Stimulated activated memory B cell treated with anti-CD40 and anti-IgM and Interleukin-4, amounts not matched to agents 10 μg/mL and 1 μg/mL and 100 μg/mL, for 72 hours (primary cell): ENCODE results near the gene ADAMTS8.

Source experiments
- ATAC-seq: fragments of 150-1000 bp; cut with Tn5 transposase; 2 replicates; pipeline ENCODE4 v1.10.0; 2021
- H3K27ac Mint-ChIP-seq: one replicate; pipeline ENCODE4 v1.8.0; 2022; ENCODE audit warnings: mild to moderate bottlenecking, mixed read lengths
- H3K27me3 Mint-ChIP-seq: one replicate; pipeline ENCODE4 v1.8.0; 2022; ENCODE audit warnings: mixed read lengths
- H3K36me3 Mint-ChIP-seq: one replicate; pipeline ENCODE4 v1.8.0; 2022; ENCODE audit warnings: mixed read lengths
- H3K4me1 Mint-ChIP-seq: one replicate; pipeline ENCODE4 v1.8.0; 2022; ENCODE audit warnings: mixed read lengths
- H3K4me3 Mint-ChIP-seq: one replicate; pipeline ENCODE4 v1.8.0; 2022; ENCODE audit warnings: mild to moderate bottlenecking, moderate library complexity, mixed read lengths
- H3K9me3 Mint-ChIP-seq: one replicate; pipeline ENCODE4 v1.8.0; 2022; ENCODE audit warnings: mixed read lengths

ADAMTS8 gene

GRCh38 chr11:130428316-130429119 is at the start of gene ADAMTS8:
Gene ADAMTS8, minus strand, starts transcription at chr11:130428609. Its CDS starts 323 bp downstream, at chr11:130428286.
- no peak within 1 kb of the TSS for H3K27ac Mint-ChIP-seq
- H3K9me3 Mint-ChIP-seq = no peaks in the 10 kb centered on the region
- ATAC-seq = no peak
- H3K27me3 Mint-ChIP-seq = peaks cover 70% of the 10 kb centered on the region
- H3K4me3 Mint-ChIP-seq = peak within 1 kb of the TSS; percentile 68
- no peaks in the 10 kb centered on the region for H3K36me3 Mint-ChIP-seq
- peaks cover 25% of the 10 kb centered on the region for H3K4me1 Mint-ChIP-seq

DNA sequence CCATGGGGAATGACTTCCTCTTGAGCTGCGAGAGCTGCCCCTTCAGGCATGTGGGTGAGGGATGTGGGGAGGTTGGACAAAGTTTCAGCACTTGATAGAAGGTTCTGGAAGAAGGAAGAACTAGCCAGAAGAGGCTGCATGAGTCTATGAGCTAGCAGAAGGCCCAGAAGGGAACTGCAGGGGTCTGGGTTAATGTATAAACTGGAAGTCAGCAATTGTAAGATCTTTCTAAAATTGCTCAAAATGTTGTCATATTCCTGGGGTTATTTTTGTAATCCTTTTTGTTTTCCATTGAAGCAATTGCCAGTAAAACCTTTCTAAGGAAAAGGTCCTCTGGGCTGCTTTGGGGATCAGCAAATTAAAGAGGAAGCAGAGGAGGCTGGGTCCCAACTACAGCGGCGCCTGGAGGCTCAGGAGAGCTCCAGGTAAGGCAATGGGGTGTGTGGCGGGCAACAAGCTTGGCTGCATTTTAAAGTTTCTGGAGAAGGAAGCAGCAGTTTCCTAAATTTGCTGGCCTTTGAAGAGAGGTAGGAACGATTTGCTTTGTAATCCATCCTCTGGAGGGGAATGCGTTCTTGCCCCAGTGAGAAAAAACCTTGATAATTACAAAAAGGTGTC is 49.3 kb upstream of the ADAMTS8 start:
- H3K9me3 Mint-ChIP-seq = no peaks in the 10 kb centered on the region
- ATAC-seq = no peak
- no peak overlapping the region for H3K4me3 Mint-ChIP-seq
- H3K27ac Mint-ChIP-seq = no peak overlapping the region
- no peaks in the 10 kb centered on the region for H3K4me1 Mint-ChIP-seq
- H3K27me3 Mint-ChIP-seq = peaks cover 11% of the 10 kb centered on the region
- no peaks in the 10 kb centered on the region for H3K36me3 Mint-ChIP-seq

DNA sequence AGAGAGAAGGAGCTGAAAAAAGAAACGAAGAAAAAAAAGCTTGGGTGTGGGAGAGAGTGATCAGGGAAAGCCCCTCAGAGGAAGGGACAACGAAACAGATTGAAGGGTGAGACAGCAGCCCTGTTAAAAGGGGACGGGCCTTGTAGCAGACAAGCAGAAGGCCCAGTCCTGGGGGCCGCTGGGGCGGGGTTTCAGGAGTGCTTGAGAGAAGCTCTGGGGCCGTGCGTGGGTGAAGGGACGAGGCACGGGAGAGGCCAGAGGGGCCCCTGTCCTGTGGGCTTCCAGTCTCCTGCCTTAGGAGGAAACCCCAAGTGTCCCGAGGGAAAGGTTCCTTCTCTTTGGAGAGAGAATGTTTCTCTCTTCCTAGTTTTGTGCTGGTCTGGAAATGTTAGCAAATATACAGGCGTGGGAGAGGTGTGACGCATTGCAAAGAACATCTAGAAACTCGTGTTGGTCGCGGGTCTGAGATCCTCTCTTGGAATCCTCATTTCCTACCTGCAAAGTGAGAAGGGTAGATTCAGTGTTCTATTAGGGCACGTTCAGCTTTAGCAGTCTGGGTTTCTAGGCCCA is 48.6 kb upstream of the ADAMTS8 start:
- peaks cover 11% of the 10 kb centered on the region for H3K27me3 Mint-ChIP-seq
- no peak for ATAC-seq
- no peak overlapping the region for H3K27ac Mint-ChIP-seq
- H3K4me1 Mint-ChIP-seq = no peaks in the 10 kb centered on the region
- no peaks in the 10 kb centered on the region for H3K36me3 Mint-ChIP-seq
- H3K4me3 Mint-ChIP-seq = no peak overlapping the region
- no peaks in the 10 kb centered on the region for H3K9me3 Mint-ChIP-seq

- no peaks in the 10 kb centered on the region for H3K9me3 Mint-ChIP-seq
- peaks cover 11% of the 10 kb centered on the region for H3K27me3 Mint-ChIP-seq
- H3K4me3 Mint-ChIP-seq = no peak overlapping the region
- ATAC-seq = no peak
- H3K4me1 Mint-ChIP-seq = no peaks in the 10 kb centered on the region
- H3K36me3 Mint-ChIP-seq = no peaks in the 10 kb centered on the region
- H3K27ac Mint-ChIP-seq = no peak overlapping the region
Observed at GRCh38 chr11:130476200-130476921, 48.0 kb upstream of the ADAMTS8 start.

DNA sequence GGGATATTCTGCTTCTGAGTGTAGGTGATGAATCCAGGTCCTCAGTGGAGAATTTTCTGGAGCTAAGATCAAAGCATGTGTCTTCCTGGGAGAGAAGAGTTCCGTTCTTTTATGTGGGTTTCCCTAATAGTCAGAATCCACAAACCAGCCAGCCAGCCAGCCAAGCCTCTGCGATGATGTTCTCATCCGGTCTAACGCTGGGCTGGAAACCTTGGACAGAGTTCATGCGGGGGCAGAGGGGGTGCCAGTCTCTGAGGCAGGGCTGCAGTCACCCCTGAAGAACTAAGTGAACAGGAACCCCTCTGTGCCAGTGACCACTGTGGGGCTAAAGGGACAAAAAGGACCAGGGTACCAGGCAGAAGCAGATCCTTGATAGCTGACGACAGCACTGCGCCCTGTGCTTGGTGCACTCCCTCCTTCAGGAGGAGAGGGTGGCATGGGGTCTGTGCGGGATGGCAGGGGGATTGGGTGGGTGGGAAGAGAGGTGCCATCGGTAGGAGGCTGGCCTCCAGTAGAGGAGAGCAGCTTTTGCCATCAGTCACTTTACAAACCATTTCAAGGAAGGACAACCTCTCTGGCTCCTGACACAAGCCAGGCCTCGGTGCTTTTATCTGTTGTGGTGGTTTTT is 47.1 kb upstream of the ADAMTS8 start:
- Mint-ChIP-seq H3K36me3 (no peaks in the 10 kb centered on the region), H3K27me3 (peaks cover 11% of the 10 kb centered on the region), H3K27ac (no peak overlapping the region), H3K9me3 (no peaks in the 10 kb centered on the region), H3K4me3 (no peak overlapping the region), H3K4me1 (no peaks in the 10 kb centered on the region)
- no peak for ATAC-seq

GRCh38 chr11:130474637-130475400 is 46.4 kb upstream of the ADAMTS8 start:
- ATAC-seq = no peak
- Mint-ChIP-seq H3K4me1 (no peaks in the 10 kb centered on the region), H3K9me3 (no peaks in the 10 kb centered on the region), H3K36me3 (no peaks in the 10 kb centered on the region), H3K27me3 (peaks cover 11% of the 10 kb centered on the region), H3K27ac (no peak overlapping the region), H3K4me3 (no peak overlapping the region)

- Mint-ChIP-seq H3K27ac (no peak overlapping the region), H3K4me3 (no peak overlapping the region), H3K9me3 (no peaks in the 10 kb centered on the region), H3K27me3 (peaks cover 11% of the 10 kb centered on the region), H3K36me3 (no peaks in the 10 kb centered on the region), H3K4me1 (no peaks in the 10 kb centered on the region)
- ATAC-seq = no peak
Observed at GRCh38 chr11:130473795-130474377, 45.5 kb upstream of the ADAMTS8 start.

GRCh38 chr11:130473056-130473794 is 44.8 kb upstream of the ADAMTS8 start:
- H3K27ac Mint-ChIP-seq = no peak overlapping the region
- ATAC-seq = no peak
- H3K27me3 Mint-ChIP-seq = peaks cover 11% of the 10 kb centered on the region
- H3K36me3 Mint-ChIP-seq = no peaks in the 10 kb centered on the region
- no peaks in the 10 kb centered on the region for H3K9me3 Mint-ChIP-seq
- no peak overlapping the region for H3K4me3 Mint-ChIP-seq
- no peaks in the 10 kb centered on the region for H3K4me1 Mint-ChIP-seq

DNA sequence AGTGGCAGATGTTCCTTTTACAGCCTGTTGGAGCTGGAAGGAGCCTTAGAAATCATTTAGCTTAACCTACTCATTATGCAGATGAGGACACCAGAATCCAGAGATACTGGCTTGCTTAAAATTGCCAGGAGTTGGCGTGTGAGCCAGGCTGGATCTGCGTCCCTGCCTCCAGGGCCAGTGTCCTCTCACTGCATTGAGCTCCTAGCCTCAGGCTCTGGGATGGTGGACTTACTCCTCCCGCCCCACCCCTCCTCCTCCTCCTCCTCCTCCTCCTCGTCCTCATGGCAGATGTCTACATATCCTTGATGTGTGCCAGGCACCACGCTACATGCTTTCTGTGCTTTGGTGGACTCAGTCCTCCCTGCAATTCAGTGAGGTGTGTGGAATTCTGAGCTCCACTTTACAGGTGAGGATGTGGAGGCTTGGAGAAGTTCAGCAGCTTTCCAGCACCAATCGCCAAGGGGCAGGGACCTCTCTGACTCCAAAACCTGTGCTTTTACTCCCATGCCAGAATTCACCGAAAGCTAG is 44.1 kb upstream of the ADAMTS8 start:
- Mint-ChIP-seq H3K36me3 (no peaks in the 10 kb centered on the region), H3K27ac (no peak overlapping the region), H3K27me3 (peaks cover 11% of the 10 kb centered on the region), H3K4me3 (no peak overlapping the region), H3K4me1 (no peaks in the 10 kb centered on the region), H3K9me3 (no peaks in the 10 kb centered on the region)
- no peak for ATAC-seq

- H3K4me1 Mint-ChIP-seq = no peaks in the 10 kb centered on the region
- peaks cover 10% of the 10 kb centered on the region for H3K27me3 Mint-ChIP-seq
- ATAC-seq = no peak
Observed at GRCh38 chr11:130471731-130472433, 43.5 kb upstream of the ADAMTS8 start.

GRCh38 chr11:130470832-130471706 is 42.7 kb upstream of the ADAMTS8 start:
- Mint-ChIP-seq H3K36me3 (no peaks in the 10 kb centered on the region), H3K4me1 (no peaks in the 10 kb centered on the region), H3K27ac (no peak overlapping the region), H3K27me3 (peaks cover 2% of the 10 kb centered on the region), H3K4me3 (no peak overlapping the region), H3K9me3 (no peaks in the 10 kb centered on the region)
- ATAC-seq = no peak

More at GRCh38 chr11:130471731-130472433, 43.5 kb upstream of the ADAMTS8 start:
- Mint-ChIP-seq H3K36me3 (no peaks in the 10 kb centered on the region), H3K9me3 (no peaks in the 10 kb centered on the region), H3K4me3 (no peak overlapping the region), H3K27ac (no peak overlapping the region)

- H3K36me3 Mint-ChIP-seq = no peaks in the 10 kb centered on the region
- peak; percentile 17 for ATAC-seq
- no peaks in the 10 kb centered on the region for H3K4me1 Mint-ChIP-seq
- H3K27me3 Mint-ChIP-seq = no peaks in the 10 kb centered on the region
- H3K9me3 Mint-ChIP-seq = no peaks in the 10 kb centered on the region
- H3K27ac Mint-ChIP-seq = no peak overlapping the region
- H3K4me3 Mint-ChIP-seq = no peak overlapping the region
Observed at GRCh38 chr11:130469181-130469580, 40.8 kb upstream of the ADAMTS8 start.
